Measurements from ENCODE around the gene SERPINB13. TPM values are rescaled to one million over a fixed set of nuclear protein-coding genes. Genes with fewer than 3 reads are reported as not detected.

Gene SERPINB13
- total and polyA plus RNA-seq, 4 donors = 0.15 TPM; not detected in 3

DNA sequence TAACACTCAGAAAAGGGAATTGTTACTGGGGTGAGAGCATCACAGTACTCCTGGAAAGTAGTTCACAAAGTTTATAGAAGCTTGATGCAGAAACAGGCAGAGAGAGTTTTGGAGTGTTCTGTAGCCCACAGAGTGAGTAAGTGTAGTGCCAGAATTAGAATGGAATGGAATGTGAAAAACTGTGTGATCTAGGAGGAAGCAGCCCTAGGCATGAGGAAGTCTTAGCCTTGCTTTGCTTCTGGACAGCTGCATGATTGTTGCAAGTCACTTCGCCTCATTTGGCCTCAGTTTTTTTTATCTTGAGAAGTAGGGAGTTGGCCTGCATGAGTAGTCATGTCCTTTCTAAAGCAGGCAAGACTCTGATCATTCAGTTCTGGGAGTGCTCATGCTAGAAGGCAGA lies 34.1 kb upstream of the SERPINB13 start:
- no peak for DNase-seq
- ATAC-seq (ENCODE audit: low FRiP score) = no peak
- WGBS, 2 donors = 1 to 9% methylated on average over 1 of the region's 1 CpG
- Histone ChIP-seq H3K4me1 (ENCODE audit: control insufficient read depth in 1 of 2, insufficient read depth in 2 of 2, low read length in 2 of 2) (no peaks in the 10 kb centered on the region), H3K9me3 (ENCODE audit: control insufficient read depth, low read length) (no peaks in the 10 kb centered on the region), H3K4me3 (ENCODE audit: low read length in 2 of 2) (no peak overlapping the region), H3K36me3 (ENCODE audit: control insufficient read depth in 1 of 2, insufficient read depth in 2 of 2, low read length in 1 of 2) (no peaks in the 10 kb centered on the region), H3K27me3 (ENCODE audit: control insufficient read depth in 1 of 2, insufficient read depth in 2 of 2, low read length in 1 of 2) (no peaks in the 10 kb centered on the region), H3K27ac (ENCODE audit: low read depth in 1 of 2, low read length in 2 of 2) (peak overlapping the region in 1 of 2 donors; percentile 51)
- intact Hi-C loops (cut with DNase I) = no loop called here

DNA sequence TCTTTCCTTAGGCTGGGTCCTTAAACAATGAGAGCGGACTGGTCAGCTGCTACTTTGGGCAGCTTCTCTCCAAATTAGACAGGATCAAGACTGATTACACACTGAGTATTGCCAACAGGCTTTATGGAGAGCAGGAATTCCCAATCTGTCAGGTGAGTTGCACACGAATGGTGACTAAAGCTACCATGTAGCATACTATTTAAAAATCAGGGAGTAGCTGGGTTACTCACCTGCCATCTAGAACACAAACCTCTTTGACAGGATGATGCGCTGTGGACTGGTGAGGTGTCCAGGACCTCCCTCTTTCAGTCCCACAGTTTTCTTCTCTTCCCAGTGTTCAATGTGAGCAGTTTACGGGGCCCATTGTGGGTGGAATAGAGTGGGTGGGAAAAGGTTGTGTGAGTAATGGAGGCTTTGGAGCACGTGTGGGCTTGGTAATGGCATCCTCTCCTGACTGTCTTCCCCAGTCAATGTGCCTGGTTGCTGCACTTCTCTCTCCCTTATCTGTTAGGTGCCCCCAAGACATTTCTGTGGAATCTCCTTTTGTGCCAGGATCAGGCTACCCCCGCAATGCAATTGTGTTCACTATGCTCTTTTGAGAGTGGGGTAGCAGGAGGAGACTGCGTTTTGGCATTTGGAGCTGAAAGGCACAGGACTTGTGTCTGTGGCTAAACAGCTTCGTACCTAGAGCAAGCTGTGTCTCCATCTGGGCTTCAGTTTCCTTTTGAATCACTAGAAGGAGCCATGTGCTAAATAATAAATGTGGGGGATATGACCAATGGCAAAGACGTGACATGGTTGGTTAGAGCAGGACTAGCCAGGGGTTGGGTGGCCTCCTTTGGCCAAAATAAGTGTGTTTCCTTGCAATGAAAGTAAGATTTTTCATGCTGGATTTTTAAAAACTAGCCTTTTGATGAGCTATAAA lies 27.3 kb upstream of the SERPINB13 start:
- H3K27ac ChIP-seq (ENCODE audit: low read depth in 1 of 2, low read length in 2 of 2) = no peak overlapping the region
- intact Hi-C loops (cut with DNase I) = loop anchor here in 1 of 2 donors (10.0 kb wide), 1 partner anchor 65 kb away; no protein-coding TSS in a partner anchor
- 83 to 84% methylated on average over 9 of the region's 9 CpGs for WGBS, 2 donors
- H3K4me3 ChIP-seq (ENCODE audit: low read length in 2 of 2) = no peak overlapping the region
- H3K9me3 ChIP-seq (ENCODE audit: control insufficient read depth, low read length) = no peaks in the 10 kb centered on the region
- H3K36me3 ChIP-seq (ENCODE audit: control insufficient read depth in 1 of 2, insufficient read depth in 2 of 2, low read length in 1 of 2) = no peaks in the 10 kb centered on the region
- no peak for DNase-seq
- no peaks in the 10 kb centered on the region for H3K4me1 ChIP-seq (ENCODE audit: control insufficient read depth in 1 of 2, insufficient read depth in 2 of 2, low read length in 2 of 2)
- ATAC-seq (ENCODE audit: low FRiP score) = no peak
- H3K27me3 ChIP-seq (ENCODE audit: control insufficient read depth in 1 of 2, insufficient read depth in 2 of 2, low read length in 1 of 2) = peaks cover 0 to 1% of the 10 kb centered on the region in 2 donors

DNA sequence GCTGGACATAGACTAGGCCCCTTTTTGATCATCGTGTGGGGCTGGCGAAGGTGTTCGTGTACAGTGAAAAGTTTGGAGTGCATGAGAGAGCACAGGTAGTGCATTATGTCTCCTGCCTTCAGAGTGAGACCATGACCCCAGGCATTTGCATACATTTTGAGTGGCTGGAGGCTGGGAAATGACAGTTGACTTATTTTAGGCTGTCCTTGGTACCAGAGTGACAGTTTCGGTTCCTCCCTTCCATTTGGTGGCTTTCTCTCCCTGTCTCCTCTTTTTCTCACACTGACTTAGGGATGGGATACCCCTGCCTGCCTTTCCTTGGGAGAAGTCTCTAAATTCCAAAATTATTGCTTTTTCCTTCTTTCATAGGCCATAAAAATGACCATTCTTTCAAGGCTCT lies 24.9 kb upstream of the SERPINB13 start:
- H3K27me3 ChIP-seq (ENCODE audit: control insufficient read depth in 1 of 2, insufficient read depth in 2 of 2, low read length in 1 of 2) = peaks cover 0 to 1% of the 10 kb centered on the region in 2 donors
- H3K27ac ChIP-seq (ENCODE audit: low read depth in 1 of 2, low read length in 2 of 2) = no peak overlapping the region
- WGBS, 2 donors = 92% methylated on average over 4 of the region's 4 CpGs
- H3K4me3 ChIP-seq (ENCODE audit: low read length in 2 of 2) = no peak overlapping the region
- no peaks in the 10 kb centered on the region for H3K36me3 ChIP-seq (ENCODE audit: control insufficient read depth in 1 of 2, insufficient read depth in 2 of 2, low read length in 1 of 2)
- ATAC-seq (ENCODE audit: low FRiP score) (no peak), DNase-seq (no peak)
- intact Hi-C loops (cut with DNase I) = loop anchor here in 1 of 2 donors (10.0 kb wide), 1 partner anchor 63 kb away; no protein-coding TSS in a partner anchor
- no peaks in the 10 kb centered on the region for H3K4me1 ChIP-seq (ENCODE audit: control insufficient read depth in 1 of 2, insufficient read depth in 2 of 2, low read length in 2 of 2)
- H3K9me3 ChIP-seq (ENCODE audit: control insufficient read depth, low read length) = no peaks in the 10 kb centered on the region

DNA sequence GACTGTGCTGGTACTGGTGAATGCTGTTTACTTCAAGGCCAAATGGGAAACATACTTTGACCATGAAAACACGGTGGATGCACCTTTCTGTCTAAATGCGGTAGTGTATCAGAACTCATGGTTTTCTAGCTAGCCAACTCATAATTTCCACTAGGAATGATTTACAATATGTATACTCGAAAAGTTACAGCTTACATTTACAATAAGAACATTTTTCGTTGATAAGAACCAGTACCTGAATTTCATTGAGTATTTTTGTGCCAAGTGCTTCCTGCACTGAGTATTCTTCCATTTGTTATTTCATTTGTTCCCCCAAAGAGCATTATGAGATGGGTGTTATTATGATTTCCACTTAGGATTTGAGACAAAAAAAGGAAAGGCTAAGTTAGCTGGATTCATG lies 23.1 kb upstream of the SERPINB13 start:
- H3K27me3 ChIP-seq (ENCODE audit: control insufficient read depth in 1 of 2, insufficient read depth in 2 of 2, low read length in 1 of 2) = peaks cover 0 to 1% of the 10 kb centered on the region in 2 donors
- no peaks in the 10 kb centered on the region for H3K9me3 ChIP-seq (ENCODE audit: control insufficient read depth, low read length)
- H3K27ac ChIP-seq (ENCODE audit: low read depth in 1 of 2, low read length in 2 of 2) = no peak overlapping the region
- no peaks in the 10 kb centered on the region for H3K36me3 ChIP-seq (ENCODE audit: control insufficient read depth in 1 of 2, insufficient read depth in 2 of 2, low read length in 1 of 2)
- intact Hi-C loops (cut with DNase I) = loop anchor here in 1 of 2 donors (10.0 kb wide), 1 partner anchor 61 kb away; no protein-coding TSS in a partner anchor
- no peak overlapping the region for H3K4me3 ChIP-seq (ENCODE audit: low read length in 2 of 2)
- ATAC-seq (ENCODE audit: low FRiP score) (no peak), DNase-seq (no peak)
- 87 to 89% methylated on average over 4 of the region's 4 CpGs for WGBS, 2 donors
- no peaks in the 10 kb centered on the region for H3K4me1 ChIP-seq (ENCODE audit: control insufficient read depth in 1 of 2, insufficient read depth in 2 of 2, low read length in 2 of 2)

DNA sequence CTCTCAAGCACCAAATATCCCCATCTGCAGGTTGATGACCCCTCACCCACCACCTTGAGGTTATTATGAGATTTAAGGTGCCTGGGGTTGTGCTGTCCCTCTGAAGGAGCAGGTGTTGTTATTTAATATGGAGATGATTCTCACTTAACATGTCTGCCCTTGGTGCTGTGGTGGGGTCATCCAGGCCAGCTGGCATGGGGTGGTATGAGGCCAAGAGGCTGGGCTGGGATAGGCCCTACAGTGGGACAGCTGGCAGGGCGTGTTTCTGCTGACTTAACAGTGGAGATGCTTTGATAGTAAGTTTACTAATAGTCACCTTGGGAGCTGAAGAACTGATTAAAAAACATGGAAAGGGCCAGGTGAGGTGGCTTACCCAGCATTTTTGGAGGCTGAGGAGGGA lies 22.6 kb upstream of the SERPINB13 start:
- Histone ChIP-seq H3K4me3 (ENCODE audit: low read length in 2 of 2) (no peak overlapping the region), H3K4me1 (ENCODE audit: control insufficient read depth in 1 of 2, insufficient read depth in 2 of 2, low read length in 2 of 2) (no peaks in the 10 kb centered on the region), H3K27ac (ENCODE audit: low read depth in 1 of 2, low read length in 2 of 2) (no peak overlapping the region), H3K9me3 (ENCODE audit: control insufficient read depth, low read length) (no peaks in the 10 kb centered on the region), H3K36me3 (ENCODE audit: control insufficient read depth in 1 of 2, insufficient read depth in 2 of 2, low read length in 1 of 2) (no peaks in the 10 kb centered on the region), H3K27me3 (ENCODE audit: control insufficient read depth in 1 of 2, insufficient read depth in 2 of 2, low read length in 1 of 2) (peaks cover 0 to 1% of the 10 kb centered on the region in 2 donors)
- intact Hi-C loops (cut with DNase I) = loop anchor here in 1 of 2 donors (10.0 kb wide), 1 partner anchor 60 kb away; no protein-coding TSS in a partner anchor
- WGBS, 2 donors = 77 to 83% methylated on average over 1 of the region's 1 CpG
- ATAC-seq (ENCODE audit: low FRiP score) (no peak), DNase-seq (no peak)

DNA sequence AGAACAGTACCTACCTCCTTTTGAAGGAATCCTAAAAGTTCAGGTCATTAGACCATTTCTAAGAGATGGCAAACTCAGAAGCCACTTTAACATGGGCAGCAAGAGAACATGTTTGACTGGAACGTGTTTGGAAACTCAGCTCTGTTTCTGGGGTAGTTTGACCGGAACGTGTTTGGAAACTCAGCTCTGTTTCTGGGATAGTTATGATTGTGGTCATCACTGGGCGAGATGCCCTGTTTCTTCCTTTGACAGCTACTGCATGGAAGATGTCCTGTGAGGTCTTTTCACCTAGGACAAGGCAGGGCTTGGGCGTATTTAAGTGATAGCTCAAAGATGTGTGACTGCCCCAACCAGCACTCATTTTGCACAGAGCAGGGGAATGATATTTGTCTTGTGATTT lies 19.9 kb upstream of the SERPINB13 start:
- Histone ChIP-seq H3K27me3 (ENCODE audit: control insufficient read depth in 1 of 2, insufficient read depth in 2 of 2, low read length in 1 of 2) (no peaks in the 10 kb centered on the region), H3K9me3 (ENCODE audit: control insufficient read depth, low read length) (no peaks in the 10 kb centered on the region), H3K36me3 (ENCODE audit: control insufficient read depth in 1 of 2, insufficient read depth in 2 of 2, low read length in 1 of 2) (no peaks in the 10 kb centered on the region), H3K4me1 (ENCODE audit: control insufficient read depth in 1 of 2, insufficient read depth in 2 of 2, low read length in 2 of 2) (no peaks in the 10 kb centered on the region), H3K27ac (ENCODE audit: low read depth in 1 of 2, low read length in 2 of 2) (no peak overlapping the region), H3K4me3 (ENCODE audit: low read length in 2 of 2) (no peak overlapping the region)
- intact Hi-C loops (cut with DNase I) = loop anchor here in 1 of 2 donors (10.0 kb wide), 1 partner anchor 58 kb away; no protein-coding TSS in a partner anchor
- DNase-seq (no peak), ATAC-seq (ENCODE audit: low FRiP score) (no peak)
- WGBS, 2 donors = 77 to 86% methylated on average over 5 of the region's 5 CpGs

DNA sequence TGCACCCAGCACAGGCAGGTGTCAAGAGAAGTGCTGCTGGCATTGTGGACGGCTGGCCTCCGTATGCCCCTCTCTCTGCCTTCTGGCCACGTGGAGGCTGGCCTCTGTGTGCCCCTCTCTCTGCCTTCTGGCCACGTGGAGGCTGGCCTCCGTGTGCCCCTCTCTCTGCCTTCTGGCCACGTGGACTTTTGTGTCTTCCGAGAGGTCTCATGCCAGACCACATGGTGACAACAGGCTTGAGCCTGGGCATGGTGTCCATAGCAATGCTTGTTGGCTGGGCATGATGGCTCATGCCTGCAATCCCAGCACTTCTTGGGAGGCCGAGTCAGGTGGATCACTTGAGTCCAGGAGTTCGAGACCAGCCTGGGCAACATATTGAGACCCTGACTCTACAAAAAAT lies 19.3 kb upstream of the SERPINB13 start:
- Histone ChIP-seq H3K9me3 (ENCODE audit: control insufficient read depth, low read length) (no peaks in the 10 kb centered on the region), H3K27me3 (ENCODE audit: control insufficient read depth in 1 of 2, insufficient read depth in 2 of 2, low read length in 1 of 2) (no peaks in the 10 kb centered on the region), H3K4me3 (ENCODE audit: low read length in 2 of 2) (no peak overlapping the region), H3K27ac (ENCODE audit: low read depth in 1 of 2, low read length in 2 of 2) (no peak overlapping the region), H3K4me1 (ENCODE audit: control insufficient read depth in 1 of 2, insufficient read depth in 2 of 2, low read length in 2 of 2) (no peaks in the 10 kb centered on the region), H3K36me3 (ENCODE audit: control insufficient read depth in 1 of 2, insufficient read depth in 2 of 2, low read length in 1 of 2) (no peaks in the 10 kb centered on the region)
- ATAC-seq (ENCODE audit: low FRiP score) (no peak), DNase-seq (no peak)
- WGBS, 2 donors = 77 to 79% methylated on average over 9 of the region's 9 CpGs
- intact Hi-C loops (cut with DNase I) = loop anchor here in 1 of 2 donors (10.0 kb wide), 1 partner anchor 57 kb away; no protein-coding TSS in a partner anchor

DNA sequence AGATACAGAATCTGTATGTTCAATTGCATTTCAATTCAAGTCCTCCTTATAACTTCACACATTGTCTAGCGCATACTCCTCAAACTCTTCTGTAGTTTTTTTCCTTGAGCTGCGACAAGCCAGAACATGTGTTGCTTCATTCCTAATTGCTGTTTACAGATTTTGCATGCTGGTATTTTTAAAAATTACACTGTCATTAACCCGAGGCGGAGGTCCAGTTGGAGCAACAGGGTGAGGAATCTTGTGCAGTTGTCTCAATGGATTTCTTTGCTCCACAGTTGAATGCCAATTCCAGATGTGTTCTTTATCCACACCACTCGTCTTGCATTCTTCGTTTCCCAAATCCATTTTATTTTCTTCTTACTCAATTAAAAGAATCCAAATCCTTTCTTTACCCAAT lies 16.4 kb upstream of the SERPINB13 start:
- Histone ChIP-seq H3K27me3 (ENCODE audit: control insufficient read depth in 1 of 2, insufficient read depth in 2 of 2, low read length in 1 of 2) (no peaks in the 10 kb centered on the region), H3K27ac (ENCODE audit: low read depth in 1 of 2, low read length in 2 of 2) (no peak overlapping the region), H3K4me1 (ENCODE audit: control insufficient read depth in 1 of 2, insufficient read depth in 2 of 2, low read length in 2 of 2) (no peaks in the 10 kb centered on the region), H3K4me3 (ENCODE audit: low read length in 2 of 2) (no peak overlapping the region), H3K36me3 (ENCODE audit: control insufficient read depth in 1 of 2, insufficient read depth in 2 of 2, low read length in 1 of 2) (no peaks in the 10 kb centered on the region), H3K9me3 (ENCODE audit: control insufficient read depth, low read length) (no peaks in the 10 kb centered on the region)
- WGBS, 2 donors = 56 to 65% methylated on average over 6 of the region's 6 CpGs
- intact Hi-C loops (cut with DNase I) = no loop called here
- ATAC-seq (ENCODE audit: low FRiP score) = no peak
- no peak for DNase-seq

DNA sequence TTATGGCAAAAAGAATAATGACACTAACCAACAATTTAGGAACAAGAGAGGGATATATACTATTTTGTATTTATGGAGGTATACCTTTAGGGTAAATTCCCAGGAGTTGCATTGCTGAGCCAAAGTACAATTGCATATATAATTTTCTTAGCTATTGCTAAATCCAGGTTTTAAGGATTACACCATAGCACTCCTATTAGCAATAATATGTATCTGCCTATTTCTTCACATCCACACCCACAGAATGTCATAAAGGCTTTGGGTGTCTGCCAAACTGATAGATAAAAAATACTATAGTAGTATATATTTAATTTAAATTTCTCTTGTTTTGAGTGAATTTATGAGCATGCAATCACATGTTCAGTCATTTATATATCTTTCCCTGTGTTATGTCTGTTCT lies 11.5 kb upstream of the SERPINB13 start:
- Histone ChIP-seq H3K4me3 (ENCODE audit: low read length in 2 of 2) (no peak overlapping the region), H3K9me3 (ENCODE audit: control insufficient read depth, low read length) (no peaks in the 10 kb centered on the region), H3K4me1 (ENCODE audit: control insufficient read depth in 1 of 2, insufficient read depth in 2 of 2, low read length in 2 of 2) (no peaks in the 10 kb centered on the region), H3K27me3 (ENCODE audit: control insufficient read depth in 1 of 2, insufficient read depth in 2 of 2, low read length in 1 of 2) (no peaks in the 10 kb centered on the region), H3K27ac (ENCODE audit: low read depth in 1 of 2, low read length in 2 of 2) (no peak overlapping the region), H3K36me3 (ENCODE audit: control insufficient read depth in 1 of 2, insufficient read depth in 2 of 2, low read length in 1 of 2) (no peaks in the 10 kb centered on the region)
- DNase-seq = no peak
- ATAC-seq (ENCODE audit: low FRiP score) = no peak
- intact Hi-C loops (cut with DNase I) = loop anchor here in 1 of 2 donors (5.0 kb wide), 1 partner anchor 272 kb away; no protein-coding TSS in a partner anchor

All from aorta (tissue), 5 donors.